ENCODE data around the gene CALHM2. TPM values are rescaled to one million over a fixed set of nuclear protein-coding genes. Genes with fewer than 3 reads are reported as not detected.
A peak's percentile ranks its signal among the peaks of the same experiment; 100 is the strongest.

The CALHM2 gene
- total RNA-seq, 1 donor from 2014 or later: 94.3 TPM

- Histone ChIP-seq H3K27ac (peak overlapping the region; percentile 89), H3K27me3 (no peaks in the 10 kb centered on the region), H3K36me3 (peaks cover 0 to 67% of the 10 kb centered on the region in 2 donors), H3K9me3 (no peaks in the 10 kb centered on the region), H3K4me3 (peak overlapping the region in 1 of 2 donors; percentile 6), H3K4me1 (peaks cover 77% of the 10 kb centered on the region)
- TF ChIP-seq POLR2AphosphoS5 (IDR thresholded peaks at IDR 0.05; ENCODE audit: insufficient read depth in 1 of 2, low read depth in 1 of 2) (no peak), POLR2A (IDR thresholded peaks at IDR 0.05) (no peak)
- TF ChIP-seq, protein P1, sequence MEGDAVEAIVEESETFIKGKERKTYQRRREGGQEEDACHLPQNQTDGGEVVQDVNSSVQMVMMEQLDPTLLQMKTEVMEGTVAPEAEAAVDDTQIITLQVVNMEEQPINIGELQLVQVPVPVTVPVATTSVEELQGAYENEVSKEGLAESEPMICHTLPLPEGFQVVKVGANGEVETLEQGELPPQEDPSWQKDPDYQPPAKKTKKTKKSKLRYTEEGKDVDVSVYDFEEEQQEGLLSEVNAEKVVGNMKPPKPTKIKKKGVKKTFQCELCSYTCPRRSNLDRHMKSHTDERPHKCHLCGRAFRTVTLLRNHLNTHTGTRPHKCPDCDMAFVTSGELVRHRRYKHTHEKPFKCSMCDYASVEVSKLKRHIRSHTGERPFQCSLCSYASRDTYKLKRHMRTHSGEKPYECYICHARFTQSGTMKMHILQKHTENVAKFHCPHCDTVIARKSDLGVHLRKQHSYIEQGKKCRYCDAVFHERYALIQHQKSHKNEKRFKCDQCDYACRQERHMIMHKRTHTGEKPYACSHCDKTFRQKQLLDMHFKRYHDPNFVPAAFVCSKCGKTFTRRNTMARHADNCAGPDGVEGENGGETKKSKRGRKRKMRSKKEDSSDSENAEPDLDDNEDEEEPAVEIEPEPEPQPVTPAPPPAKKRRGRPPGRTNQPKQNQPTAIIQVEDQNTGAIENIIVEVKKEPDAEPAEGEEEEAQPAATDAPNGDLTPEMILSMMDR (IDR thresholded peaks at IDR 0.05): no peak
- intact Hi-C loops (cut with DNase I): no loop called here
- DNase-seq (ENCODE audit: extremely low spot score in 2 of 2): no peak
Observed at GRCh38 chr10:103447187-103447586, 5.0 kb downstream of the CALHM2 start.

DNA sequence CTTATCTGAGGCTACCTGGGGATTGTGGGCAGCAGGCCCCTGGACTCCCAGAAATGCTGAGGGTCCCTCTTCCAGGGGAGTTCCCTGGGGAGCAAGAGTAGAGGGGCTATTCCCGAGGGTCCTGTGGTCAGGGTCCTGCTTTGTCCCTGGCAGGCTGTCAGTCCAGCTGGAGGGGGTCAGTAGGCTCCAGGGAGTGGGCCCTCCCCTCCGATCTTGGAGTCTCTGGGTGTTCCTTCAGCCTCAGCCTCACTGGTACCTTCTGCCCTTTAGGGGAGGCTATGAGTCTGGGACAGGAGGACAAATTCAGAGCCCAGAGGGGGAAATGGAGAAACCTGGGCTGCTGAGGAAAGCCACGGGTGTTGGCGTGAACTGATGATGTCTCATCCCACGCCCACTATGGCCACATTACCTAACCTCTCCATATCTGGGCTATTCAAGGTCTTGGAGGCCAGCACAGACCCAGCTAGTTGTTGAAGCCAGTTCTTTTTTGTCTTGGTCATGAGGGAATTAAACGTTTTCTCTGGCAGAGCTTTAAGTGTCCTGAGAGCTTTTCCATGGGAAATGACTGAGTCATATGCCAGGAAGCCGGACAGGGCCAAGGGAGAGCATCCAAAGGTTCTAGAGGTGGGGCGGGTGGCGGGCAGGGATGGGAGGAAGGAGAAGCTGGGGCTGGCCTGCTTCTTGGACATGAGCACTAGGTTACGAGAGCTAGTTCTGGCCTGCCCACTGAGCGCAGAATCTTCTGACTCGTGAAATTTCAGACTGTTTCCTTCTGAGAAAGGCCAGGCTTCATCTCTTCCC lies 6.2 kb downstream of the CALHM2 start:
- peaks cover 0 to 68% of the 10 kb centered on the region in 2 donors for H3K36me3 ChIP-seq
- peak in 1 of 2 donors; percentile 97 for DNase-seq (ENCODE audit: extremely low spot score in 2 of 2)

DNA sequence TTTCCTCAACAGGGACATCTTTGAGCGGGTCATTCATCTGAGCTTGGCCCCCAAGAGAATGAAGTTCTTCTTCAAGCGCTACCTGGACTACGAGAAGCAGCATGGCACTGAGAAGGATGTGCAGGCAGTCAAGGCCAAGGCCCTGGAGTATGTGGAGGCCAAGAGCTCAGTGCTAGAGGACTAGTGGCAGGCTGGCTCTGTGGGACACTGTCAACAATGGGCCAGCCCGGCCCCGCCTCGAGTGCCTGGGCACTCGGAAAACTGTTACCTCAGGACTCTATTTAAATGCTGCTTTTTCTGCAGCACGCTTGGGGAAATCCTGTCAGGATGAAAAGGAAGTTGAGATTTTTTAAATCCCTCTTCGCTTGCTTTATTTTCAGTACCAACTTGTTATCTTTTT lies 6.8 kb downstream of the CALHM2 start:
- TF ChIP-seq, protein P1 (IDR thresholded peaks at IDR 0.05): no peak
- no peak for TF ChIP-seq POLR2A (IDR thresholded peaks at IDR 0.05)
- no peak for TF ChIP-seq POLR2AphosphoS5 (IDR thresholded peaks at IDR 0.05; ENCODE audit: insufficient read depth in 1 of 2, low read depth in 1 of 2)
- peaks cover 0 to 74% of the 10 kb centered on the region in 2 donors for H3K36me3 ChIP-seq
- no peak overlapping the region for H3K4me3 ChIP-seq
- intact Hi-C loops (cut with DNase I): no loop called here
- H3K27me3 ChIP-seq: no peaks in the 10 kb centered on the region
- no peaks in the 10 kb centered on the region for H3K9me3 ChIP-seq
- DNase-seq (ENCODE audit: extremely low spot score in 2 of 2): no peak
- peak overlapping the region; percentile 89 for H3K27ac ChIP-seq
- peaks cover 81% of the 10 kb centered on the region for H3K4me1 ChIP-seq

More for the DNA sequence above, 6.2 kb downstream of the CALHM2 start:
- Histone ChIP-seq H3K27ac (peak overlapping the region; percentile 89), H3K27me3 (no peaks in the 10 kb centered on the region), H3K4me1 (peaks cover 87% of the 10 kb centered on the region), H3K9me3 (no peaks in the 10 kb centered on the region), H3K4me3 (peak overlapping the region in 1 of 2 donors; percentile 6)
- TF ChIP-seq POLR2AphosphoS5 (IDR thresholded peaks at IDR 0.05; ENCODE audit: insufficient read depth in 1 of 2, low read depth in 1 of 2): peak; percentile 73 to 83
- TF ChIP-seq, protein P1 (IDR thresholded peaks at IDR 0.05): no peak
- no peak for TF ChIP-seq POLR2A (IDR thresholded peaks at IDR 0.05)
- intact Hi-C loops (cut with DNase I): no loop called here

DNA sequence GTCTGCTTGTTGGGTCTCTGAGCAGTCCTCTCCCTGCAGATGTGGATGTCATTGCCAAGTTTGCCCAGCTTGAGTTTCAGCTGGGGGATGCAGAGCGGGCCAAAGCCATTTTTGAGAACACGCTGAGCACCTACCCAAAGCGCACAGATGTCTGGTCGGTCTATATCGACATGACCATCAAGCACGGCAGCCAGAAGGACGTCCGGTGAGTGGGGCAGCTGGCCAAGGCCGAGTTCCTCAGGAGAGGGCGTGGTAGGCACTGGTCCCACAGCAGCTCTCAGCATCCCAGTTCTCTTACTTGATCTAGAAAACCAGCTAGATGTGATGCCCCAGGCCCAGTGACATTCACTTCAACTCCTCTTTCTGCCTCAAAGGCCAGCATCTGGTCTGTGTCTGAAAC lies 7.7 kb downstream of the CALHM2 start:
- Histone ChIP-seq H3K36me3 (peaks cover 0 to 75% of the 10 kb centered on the region in 2 donors), H3K27ac (peak overlapping the region; percentile 89), H3K4me3 (no peak overlapping the region), H3K9me3 (no peaks in the 10 kb centered on the region), H3K4me1 (peaks cover 72% of the 10 kb centered on the region), H3K27me3 (no peaks in the 10 kb centered on the region)
- intact Hi-C loops (cut with DNase I): no loop called here
- DNase-seq (ENCODE audit: extremely low spot score in 2 of 2): no peak
- TF ChIP-seq POLR2AphosphoS5 (IDR thresholded peaks at IDR 0.05; ENCODE audit: insufficient read depth in 1 of 2, low read depth in 1 of 2): no peak
- no peak for TF ChIP-seq POLR2A (IDR thresholded peaks at IDR 0.05)
- TF ChIP-seq, protein P1 (IDR thresholded peaks at IDR 0.05): no peak

Data from vagina (tissue), 2 donors.